WTC11 (cell line): ENCODE measurements around the gene FOXQ1.

Experiments
- CTCF ChIP-seq: fragments of 200-600 bp; IDR thresholded peaks from 2 replicates; pipeline ENCODE4 v1.8.0; 2022; ENCODE audit warnings: antibody characterized with exemption
- ELF4 ChIP-seq: sonication (generic); formaldehyde crosslinking; IDR thresholded peaks from 2 replicates; pipeline ENCODE4 v1.8.1; 2022; ENCODE audit warnings: low read depth, mild to moderate bottlenecking, moderate library complexity, missing genetic modification reagents
- GRHL2 ChIP-seq: fragments of 250-450 bp; sonication (Bioruptor Pico); IDR thresholded peaks from 2 replicates; pipeline ENCODE4 v1.8.0; 2022; ENCODE audit warnings: mild to moderate bottlenecking, moderate library complexity; ENCODE audit not compliant: insufficient replicate concordance, severe bottlenecking
- NFYB ChIP-seq: sonication (generic); formaldehyde crosslinking; conservative IDR thresholded peaks from 2 replicates; pipeline ENCODE4 v1.8.0; 2022; ENCODE audit warnings: low read depth, missing genetic modification reagents
- ZNF423 ChIP-seq: fragments of 250-450 bp; sonication (Bioruptor Pico); IDR thresholded peaks from 2 replicates; pipeline ENCODE4 v2.1.2; 2022; ENCODE audit warnings: mild to moderate bottlenecking, moderate library complexity
- ZNF532 ChIP-seq: fragments of 250-450 bp; sonication (Bioruptor Pico); IDR thresholded peaks from 2 replicates; pipeline ENCODE4 v1.9.0; 2021; ENCODE audit warnings: mild to moderate bottlenecking, borderline replicate concordance
- TF ChIP-seq, protein P1 (sequence below): sonication (generic); formaldehyde crosslinking; IDR thresholded peaks from 2 replicates; pipeline ENCODE4 v1.8.1; 2023; ENCODE audit warnings: mild to moderate bottlenecking, missing genetic modification reagents, moderate library complexity
- TF ChIP-seq, protein P2 (sequence below): sonication (generic); formaldehyde crosslinking; IDR thresholded peaks from 2 replicates; pipeline ENCODE4 v1.8.1; 2022; ENCODE audit warnings: low read depth, mild to moderate bottlenecking, moderate library complexity, missing genetic modification reagents, borderline replicate concordance

DNA sequence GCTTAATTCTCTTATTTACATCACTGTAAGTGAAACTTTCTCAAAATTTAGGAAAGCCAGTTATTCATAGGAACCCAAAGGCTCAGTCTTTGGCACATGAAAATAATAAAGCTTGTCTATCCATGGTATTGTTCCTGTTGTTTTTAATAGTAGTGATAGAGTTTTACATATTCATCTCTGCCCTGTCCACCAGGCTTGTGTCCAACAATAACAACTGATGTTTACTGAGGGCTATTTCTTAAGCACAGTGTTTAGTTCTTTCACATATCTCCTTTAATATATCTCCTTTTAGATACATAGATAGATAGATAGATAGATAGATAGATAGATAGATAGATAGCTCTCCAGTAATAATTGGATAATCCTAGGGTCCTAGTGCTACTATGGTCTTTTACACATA lies 34.2 kb downstream of the FOXQ1 start:
- TF ChIP-seq CTCF: no peak
- TF ChIP-seq, protein P1, sequence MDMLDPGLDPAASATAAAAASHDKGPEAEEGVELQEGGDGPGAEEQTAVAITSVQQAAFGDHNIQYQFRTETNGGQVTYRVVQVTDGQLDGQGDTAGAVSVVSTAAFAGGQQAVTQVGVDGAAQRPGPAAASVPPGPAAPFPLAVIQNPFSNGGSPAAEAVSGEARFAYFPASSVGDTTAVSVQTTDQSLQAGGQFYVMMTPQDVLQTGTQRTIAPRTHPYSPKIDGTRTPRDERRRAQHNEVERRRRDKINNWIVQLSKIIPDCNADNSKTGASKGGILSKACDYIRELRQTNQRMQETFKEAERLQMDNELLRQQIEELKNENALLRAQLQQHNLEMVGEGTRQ (CRISPR knock-in tag): no peak
- TF ChIP-seq NFYB (CRISPR knock-in tag): no peak
- no peak for TF ChIP-seq ZNF532 (CRISPR knock-in tag)
- TF ChIP-seq ZNF423 (CRISPR knock-in tag): no peak
- TF ChIP-seq, protein P2, sequence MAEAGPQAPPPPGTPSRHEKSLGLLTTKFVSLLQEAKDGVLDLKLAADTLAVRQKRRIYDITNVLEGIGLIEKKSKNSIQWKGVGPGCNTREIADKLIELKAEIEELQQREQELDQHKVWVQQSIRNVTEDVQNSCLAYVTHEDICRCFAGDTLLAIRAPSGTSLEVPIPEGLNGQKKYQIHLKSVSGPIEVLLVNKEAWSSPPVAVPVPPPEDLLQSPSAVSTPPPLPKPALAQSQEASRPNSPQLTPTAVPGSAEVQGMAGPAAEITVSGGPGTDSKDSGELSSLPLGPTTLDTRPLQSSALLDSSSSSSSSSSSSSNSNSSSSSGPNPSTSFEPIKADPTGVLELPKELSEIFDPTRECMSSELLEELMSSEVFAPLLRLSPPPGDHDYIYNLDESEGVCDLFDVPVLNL: no peak
- TF ChIP-seq ELF4 (CRISPR knock-in tag): no peak
- TF ChIP-seq GRHL2 (CRISPR knock-in tag): no peak
